Lower lobe of right lung (tissue), 2 donors: ENCODE measurements around the gene MRPL24. TPM values are rescaled to one million over a fixed set of nuclear protein-coding genes. Genes with fewer than 3 reads are reported as not detected.
A peak's percentile ranks its signal among the peaks of the same experiment; 100 is the strongest.

ENCODE experiments used
- ATAC-seq, 2 donors: fragments of 200-7000 bp; cut with Tn5 transposase; one replicate each; pipeline ENCODE4 v1.9.1; 2020 to 2022; ENCODE audit warnings: mild to moderate bottlenecking in 2 of 2, moderate library complexity in 2 of 2
- DNase-seq: peaks from one replicate; pipeline ENCODE4 v3.0.0-alpha.2; 2020
- H3K27ac ChIP-seq: fragments of 200-600 bp; one replicate; pipeline ENCODE4 v1.8.0; 2022
- H3K27me3 ChIP-seq: fragments of 200-600 bp; one replicate; pipeline ENCODE4 v1.8.0; 2022; ENCODE audit warnings: low read depth
- H3K36me3 ChIP-seq: fragments of 200-600 bp; one replicate; pipeline ENCODE4 v1.8.0; 2022; ENCODE audit warnings: mild to moderate bottlenecking
- H3K4me1 ChIP-seq: fragments of 200-600 bp; one replicate; pipeline ENCODE4 v1.8.0; 2022
- H3K4me3 ChIP-seq: fragments of 200-600 bp; one replicate; pipeline ENCODE4 v1.8.0; 2022; ENCODE audit warnings: mild to moderate bottlenecking
- H3K9me3 ChIP-seq: fragments of 200-600 bp; one replicate; pipeline ENCODE4 v1.8.0; 2022
- CTCF ChIP-seq: fragments of 200-600 bp; IDR thresholded peaks from one replicate; pipeline ENCODE4 v1.8.0; 2022; ENCODE audit warnings: antibody characterized with exemption, mild to moderate bottlenecking
- intact Hi-C: fragments of 100-400 bp; cut with DNase I; formaldehyde crosslinking; loops from one replicate; pipeline ENCODE4 v1.11.0; 2022
- long read RNA-seq: library from polyadenylated mRNA; unstranded; transcript quantifications from one replicate; pipeline ENCODE4 v2.0.0, GENCODE V29; 2021
- total RNA-seq: library from RNA; stranded (reverse); fragmentation: NEBNext Ultra II Directional; extraction: Animal tissue kit (Norgen Biotek cat#: 25700); gene quantifications from one replicate; pipeline ENCODE4 v1.2.1, GENCODE V29; 2021
- donor health status: DM: no; HTN: yes; CAD: no; lungs with severe emphysema.

MRPL24 gene
- total RNA-seq: 43.7 TPM
- long read RNA-seq, transcript MRPL24-201 (6 exons, 883 nt): minor isoform, 12 of 44 reads
- long read RNA-seq, transcript MRPL24-202 (6 exons, 883 nt): major isoform, 14 of 44 reads
- long read RNA-seq, partial matches to known transcripts: 3 of 44 reads
- long read RNA-seq, other reads (novel, unspliced or antisense): 14 of 44 reads

GRCh38 chr1:156740741-156741480 is at the start of gene MRPL24:
MRPL24 (minus strand) TSS chr1:156741088; CDS start chr1:156738704, 2,384 bp downstream.
- no peak for TF ChIP-seq CTCF
- Histone ChIP-seq H3K4me1 (peaks cover 34% of the 10 kb centered on the region), H3K27me3 (no peaks in the 10 kb centered on the region), H3K9me3 (no peaks in the 10 kb centered on the region), H3K36me3 (peaks cover 57% of the 10 kb centered on the region), H3K4me3 (peak within 1 kb of the TSS; percentile 87), H3K27ac (peak within 1 kb of the TSS; percentile 89)
- intact Hi-C loops: no loop called here
- ATAC-seq: peak; percentile 95 to 97
- DNase-seq: peak; percentile 97

GRCh38 chr1:156789621-156790318 is 48.9 kb upstream of the MRPL24 start:
- Histone ChIP-seq H3K36me3 (peaks cover 92% of the 10 kb centered on the region), H3K27ac (no peak overlapping the region)

GRCh38 chr1:156788136-156788535 is 47.2 kb upstream of the MRPL24 start:
- DNase-seq (no peak), ATAC-seq (no peak)
- Histone ChIP-seq H3K36me3 (peaks cover 92% of the 10 kb centered on the region), H3K27me3 (no peaks in the 10 kb centered on the region), H3K4me3 (no peak overlapping the region), H3K9me3 (no peaks in the 10 kb centered on the region), H3K4me1 (no peaks in the 10 kb centered on the region), H3K27ac (no peak overlapping the region)
- TF ChIP-seq CTCF: no peak
- intact Hi-C loops: no loop called here

More at GRCh38 chr1:156789621-156790318, 48.9 kb upstream of the MRPL24 start:
- DNase-seq: no peak
- ATAC-seq: no peak
- H3K27me3 ChIP-seq: no peaks in the 10 kb centered on the region
- TF ChIP-seq CTCF: no peak
- H3K4me3 ChIP-seq: no peak overlapping the region
- H3K4me1 ChIP-seq: no peaks in the 10 kb centered on the region
- intact Hi-C loops: no loop called here
- no peaks in the 10 kb centered on the region for H3K9me3 ChIP-seq

DNA sequence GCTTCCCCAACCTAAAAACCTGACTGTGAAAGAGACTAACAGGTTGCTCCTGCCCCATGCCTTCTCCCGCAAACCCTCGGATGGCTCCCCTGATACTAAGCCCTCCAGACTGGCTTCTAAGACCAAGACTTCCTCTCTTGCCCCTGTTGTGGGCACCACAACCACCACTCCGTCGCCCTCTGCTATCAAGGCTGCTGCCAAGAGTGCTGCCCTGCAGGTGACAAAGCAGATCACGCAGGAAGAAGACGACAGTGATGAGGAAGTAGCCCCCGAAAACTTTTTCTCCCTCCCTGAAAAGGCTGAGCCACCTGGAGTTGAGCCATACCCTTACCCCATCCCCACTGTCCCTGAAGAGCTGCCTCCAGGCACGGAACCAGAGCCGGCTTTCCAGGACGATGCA is 45.8 kb upstream of the MRPL24 start:
- no peaks in the 10 kb centered on the region for H3K9me3 ChIP-seq
- no peak overlapping the region for H3K4me3 ChIP-seq
- ATAC-seq (no peak), DNase-seq (no peak)
- intact Hi-C loops: no loop called here
- peaks cover 92% of the 10 kb centered on the region for H3K36me3 ChIP-seq
- H3K4me1 ChIP-seq: peaks cover 6% of the 10 kb centered on the region
- no peak overlapping the region for H3K27ac ChIP-seq
- TF ChIP-seq CTCF: no peak
- no peaks in the 10 kb centered on the region for H3K27me3 ChIP-seq

DNA sequence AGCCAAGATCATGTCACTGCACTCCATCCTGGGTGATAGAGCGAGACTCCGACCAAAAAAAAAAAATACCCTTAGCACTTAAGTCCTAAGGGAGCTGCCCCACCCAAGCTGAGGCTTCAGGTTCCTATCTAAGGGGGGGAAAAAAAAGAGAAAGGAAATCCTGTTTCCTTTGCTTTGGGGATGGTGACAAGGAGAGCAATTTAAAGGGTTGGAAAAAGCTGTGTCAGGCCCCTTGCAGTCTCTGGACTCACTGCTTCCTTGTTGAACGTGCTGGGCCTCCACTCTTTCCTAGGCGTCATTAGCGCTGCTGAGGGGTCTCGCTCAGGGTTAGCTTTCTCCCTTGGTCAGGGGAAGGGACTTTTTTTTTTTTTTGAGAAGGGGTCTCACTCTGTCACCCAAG is 44.6 kb upstream of the MRPL24 start:
- Histone ChIP-seq H3K4me1 (peaks cover 9% of the 10 kb centered on the region), H3K27me3 (no peaks in the 10 kb centered on the region), H3K36me3 (peaks cover 83% of the 10 kb centered on the region), H3K4me3 (no peak overlapping the region), H3K9me3 (no peaks in the 10 kb centered on the region), H3K27ac (no peak overlapping the region)
- TF ChIP-seq CTCF: no peak
- DNase-seq (no peak), ATAC-seq (no peak)
- intact Hi-C loops: no loop called here
